Panc1 (cell line): ENCODE measurements around the gene MAK. TPM values are rescaled to one million over a fixed set of nuclear protein-coding genes. Genes with fewer than 3 reads are reported as not detected.

Source experiments
- total RNA-seq: library from RNA; stranded (reverse); gene quantifications from one replicate; pipeline ENCODE4 v1.2.1, GENCODE V29; 2021; ENCODE audit not compliant: unreplicated experiment

MAK gene
- total RNA-seq, 1 experiment from 2014 or later, result 0.21 TPM

Other genes starting within 250 kb of the MAK start
- gene C6orf52, start 143.9 kb downstream of the MAK start, total RNA-seq, result 6.5 TPM
- gene PAK1IP1, start 143.6 kb downstream of the MAK start, total RNA-seq, result 27.3 TPM
- gene TMEM14C, start 115.5 kb downstream of the MAK start, total RNA-seq, result 159 TPM
- gene TMEM14B, start 90.7 kb downstream of the MAK start, total RNA-seq, result 180 TPM
- not detected for gene GCM2, start 43.5 kb upstream of the MAK start, total RNA-seq
- gene SYCP2L, start 48.5 kb upstream of the MAK start, total RNA-seq, result 2.4 TPM
- 27.8 TPM for gene ELOVL2, start 205.8 kb upstream of the MAK start, total RNA-seq